ENCODE data around the gene STARD5.

Gene STARD5

DNA sequence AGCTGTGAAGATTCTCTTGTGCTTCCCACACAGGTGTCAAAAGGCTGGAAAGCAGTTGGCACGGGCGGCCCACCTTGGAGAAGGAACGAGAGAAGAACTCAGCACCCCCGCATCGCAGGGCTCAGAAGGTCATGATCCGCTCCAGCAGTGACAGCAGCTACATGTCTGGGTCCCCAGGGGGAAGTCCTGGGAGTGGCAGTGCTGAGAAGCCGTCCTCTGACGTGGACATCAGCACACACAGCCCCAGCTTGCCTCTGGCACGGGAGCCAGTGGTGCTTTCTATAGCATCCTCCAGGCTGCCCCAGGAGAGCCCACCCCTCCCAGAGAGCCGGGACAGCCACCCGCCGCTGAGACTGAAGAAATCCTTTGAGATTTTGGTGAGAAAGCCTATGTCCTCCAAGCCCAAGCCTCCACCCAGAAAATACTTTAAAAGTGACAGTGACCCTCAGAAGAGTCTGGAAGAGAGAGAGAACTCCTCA, 31.4 kb downstream of the STARD5 start:
- DNase-seq (ENCODE audit: low read depth in 2 of 2) = no peak

GRCh38 chr15:81291916-81292522, 31.9 kb downstream of the STARD5 start:
- no peak for DNase-seq (ENCODE audit: low read depth in 2 of 2)

DNA sequence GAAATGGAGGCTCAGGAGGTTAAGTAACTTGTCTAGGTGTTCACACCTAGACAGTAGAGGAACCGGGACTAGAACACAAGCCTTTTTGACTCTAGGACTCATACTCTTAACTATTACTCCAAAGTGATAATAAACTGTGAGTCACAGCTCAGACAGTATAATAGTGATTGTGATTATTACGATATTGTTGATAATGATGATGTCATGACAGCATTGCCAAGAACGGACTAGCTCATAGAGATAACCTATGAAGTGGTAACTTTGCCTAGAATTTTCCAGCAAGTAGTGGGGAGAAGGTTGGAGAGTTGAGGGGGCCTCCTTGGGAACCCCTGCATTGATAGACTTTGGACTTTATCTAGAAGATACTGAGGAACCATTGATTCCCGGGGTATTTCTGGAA, 34.0 kb downstream of the STARD5 start:
- no peak for DNase-seq (ENCODE audit: low read depth in 2 of 2)

GRCh38 chr15:81288616-81289015, 35.3 kb downstream of the STARD5 start:
- no peak for DNase-seq (ENCODE audit: low read depth in 2 of 2)

DNA sequence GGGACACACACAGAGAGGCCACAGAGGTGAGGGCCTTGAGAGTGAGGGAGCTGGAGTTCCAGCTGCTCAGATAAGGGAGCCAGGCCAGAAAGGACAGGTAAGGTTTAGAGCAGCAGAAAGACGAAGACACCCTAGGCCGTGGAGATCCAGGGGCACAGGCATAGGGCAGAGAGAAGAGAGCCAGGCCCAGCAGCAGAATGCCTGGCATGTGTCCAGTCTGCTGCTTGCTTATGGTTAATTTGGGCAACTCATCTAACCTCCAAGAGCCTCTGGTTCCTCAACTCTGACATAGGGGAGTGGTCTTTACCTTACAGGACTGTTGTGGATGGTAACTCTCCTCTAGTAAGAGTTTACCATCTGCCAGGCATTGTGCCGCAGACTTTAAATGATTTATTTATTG, 35.9 kb downstream of the STARD5 start:
- no peak for DNase-seq (ENCODE audit: low read depth in 2 of 2)

DNA sequence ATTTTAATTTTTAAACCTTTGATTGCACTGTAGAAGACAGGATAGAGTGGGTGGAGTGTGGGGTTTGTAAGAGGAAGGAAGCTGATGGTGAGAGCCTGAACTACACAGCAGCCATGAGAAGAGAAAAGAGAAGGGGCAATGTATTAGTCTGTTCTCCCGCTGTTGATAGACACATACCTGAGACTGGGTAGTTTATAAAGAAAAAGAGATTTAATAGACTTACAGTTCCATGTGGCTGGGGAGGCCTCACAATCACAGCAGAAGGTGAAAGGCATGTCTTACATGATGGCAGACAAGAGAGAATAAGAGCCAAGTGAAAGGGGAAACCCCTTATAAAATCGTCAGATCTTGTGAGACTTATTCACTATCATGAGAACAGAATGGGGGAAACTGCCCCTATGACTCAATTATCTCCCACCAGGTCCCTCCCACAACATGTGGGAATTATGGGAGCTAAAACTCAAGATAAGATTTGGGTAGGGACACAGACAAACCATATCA, 37.3 kb downstream of the STARD5 start:
- no peak for DNase-seq (ENCODE audit: low read depth in 2 of 2)

- DNase-seq (ENCODE audit: low read depth in 2 of 2) = no peak
Measured at GRCh38 chr15:81285461-81285860, 38.5 kb downstream of the STARD5 start.

- no peak for DNase-seq (ENCODE audit: low read depth in 2 of 2)
Measured at GRCh38 chr15:81284256-81285031, 39.5 kb downstream of the STARD5 start.

DNA sequence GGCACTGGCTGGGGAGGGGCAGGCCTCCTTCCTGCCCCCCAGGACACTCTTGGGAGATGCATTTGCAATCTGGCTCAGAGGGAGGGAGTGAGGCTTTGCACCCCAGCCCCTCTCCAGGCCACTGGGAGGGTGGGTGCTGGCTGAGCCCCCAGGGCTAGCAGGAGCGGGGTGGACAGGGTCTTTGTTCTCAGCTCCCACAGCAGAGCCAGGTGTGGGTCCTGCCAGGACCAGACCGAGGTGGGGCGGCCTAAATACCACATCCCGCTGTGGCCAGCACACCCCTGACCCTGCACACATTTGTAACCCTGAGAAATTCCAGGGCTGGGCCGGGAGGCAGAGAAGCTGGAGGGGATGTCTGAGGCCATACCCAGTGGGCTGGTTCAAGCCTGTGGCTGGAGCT, 41.0 kb downstream of the STARD5 start:
- no peak for DNase-seq (ENCODE audit: low read depth in 2 of 2)

GRCh38 chr15:81282606-81282895, 41.4 kb downstream of the STARD5 start:
- DNase-seq (ENCODE audit: low read depth in 2 of 2) = no peak

DNA sequence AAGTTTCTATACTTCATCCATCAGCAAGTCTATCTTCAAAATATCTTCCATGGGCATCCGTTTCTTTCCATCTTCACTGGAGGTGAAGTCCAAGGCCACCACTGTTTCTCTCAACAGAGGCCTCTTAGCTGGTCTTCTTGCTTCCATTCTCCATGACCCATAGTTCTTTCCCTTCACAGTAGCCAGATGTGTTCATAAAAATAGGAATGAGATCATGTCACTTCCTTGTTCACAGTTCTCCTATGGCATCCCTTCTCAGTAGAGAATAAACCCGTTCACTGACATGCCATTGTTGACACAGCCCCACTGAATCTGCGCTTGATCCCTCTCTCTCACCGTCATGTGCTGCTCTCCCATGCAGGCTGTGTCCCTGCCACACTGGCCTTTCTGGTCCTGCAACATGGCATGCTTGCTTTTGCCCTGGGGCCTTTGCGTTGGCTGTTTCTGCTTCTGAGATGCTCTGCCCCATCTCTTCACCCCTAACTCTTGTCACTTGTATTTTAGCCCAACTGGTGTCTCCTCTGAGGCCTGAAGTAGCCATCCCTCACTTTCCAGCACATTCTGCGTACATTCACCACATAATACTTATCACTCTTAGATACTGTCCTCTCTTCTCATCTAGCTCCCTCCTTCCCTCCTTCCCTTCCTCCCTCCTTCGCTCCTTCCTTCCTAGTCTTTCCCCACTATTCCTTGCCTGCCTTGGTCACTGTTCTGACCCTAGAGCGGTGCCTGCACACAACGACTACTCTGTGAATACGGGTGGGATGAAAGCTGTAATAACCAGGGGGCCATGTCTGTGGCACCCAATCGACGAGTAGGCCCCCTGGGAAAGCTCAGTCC, 42.0 kb downstream of the STARD5 start:
- no peak for DNase-seq (ENCODE audit: low read depth in 2 of 2)

GRCh38 chr15:81281456-81281735, 42.5 kb downstream of the STARD5 start:
- no peak for DNase-seq (ENCODE audit: low read depth in 2 of 2)

GRCh38 chr15:81280696-81281455, 43.1 kb downstream of the STARD5 start:
- no peak for DNase-seq (ENCODE audit: low read depth in 2 of 2)

DNA sequence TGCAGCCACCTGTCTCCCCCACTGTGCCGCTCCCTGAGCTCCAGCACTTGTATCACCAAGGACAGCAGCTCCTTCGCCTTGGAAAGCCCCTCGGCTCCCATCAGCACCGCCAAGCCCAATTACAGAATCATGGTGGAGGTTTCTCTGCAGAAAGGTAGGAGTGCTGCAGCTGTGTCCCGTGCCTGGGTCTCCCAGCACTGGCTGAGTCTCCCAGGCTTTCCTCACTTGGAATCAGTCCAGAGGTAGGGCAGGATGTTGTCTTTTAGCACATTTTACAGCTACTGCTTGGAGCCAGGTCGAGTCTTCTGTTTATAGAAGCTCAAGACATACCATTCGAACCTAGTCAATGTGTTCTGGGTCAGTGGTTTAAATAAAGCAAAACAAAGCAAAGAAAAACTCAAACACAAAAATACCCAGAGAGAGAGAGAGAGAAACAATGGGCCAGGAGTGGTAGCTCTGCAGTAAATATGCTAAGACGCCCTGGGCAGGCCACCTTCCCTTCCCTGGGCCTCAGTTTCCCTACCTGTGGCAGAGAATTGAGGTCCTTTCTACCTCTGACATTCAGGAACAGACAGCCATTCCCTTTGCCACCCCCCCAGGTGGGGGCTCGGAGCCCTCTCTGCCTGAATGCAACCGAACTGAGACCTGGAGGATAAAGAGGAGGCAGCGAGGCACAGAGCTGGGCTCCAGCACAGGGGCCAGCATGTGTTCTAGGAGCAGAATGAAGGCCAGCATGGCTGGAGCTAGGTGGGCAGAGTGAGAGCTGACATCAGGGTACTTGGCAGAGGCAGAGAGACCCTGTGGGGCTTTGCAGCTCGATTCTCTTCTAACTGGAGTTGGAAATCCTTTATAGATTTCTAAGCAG, 44.1 kb downstream of the STARD5 start:
- DNase-seq (ENCODE audit: low read depth in 2 of 2) = no peak

GRCh38 chr15:81278306-81279029, 45.5 kb downstream of the STARD5 start:
- DNase-seq (ENCODE audit: low read depth in 2 of 2) = no peak

DNA sequence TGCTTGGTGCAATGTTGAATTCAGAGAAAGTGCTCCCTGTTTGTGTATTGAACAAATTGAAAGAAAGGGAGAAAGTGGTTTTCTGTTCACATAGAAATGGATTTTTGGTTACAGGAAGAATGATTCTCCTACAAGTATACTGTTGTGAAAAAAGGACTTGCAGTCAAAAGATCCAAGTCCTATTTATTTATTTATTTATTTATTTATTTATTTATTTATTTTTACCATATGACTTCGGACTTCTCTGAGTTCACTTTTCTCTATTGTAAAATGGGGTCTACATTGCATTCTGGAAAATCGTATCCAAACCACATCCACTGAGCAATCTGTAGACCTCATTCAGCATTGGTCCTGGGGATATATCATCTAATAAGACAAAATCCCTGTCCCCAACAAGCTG, 46.1 kb downstream of the STARD5 start:
- DNase-seq (ENCODE audit: low read depth in 2 of 2) = no peak

- no peak for DNase-seq (ENCODE audit: low read depth in 2 of 2)
Measured at GRCh38 chr15:81276967-81277366, 47.0 kb downstream of the STARD5 start.

DNA sequence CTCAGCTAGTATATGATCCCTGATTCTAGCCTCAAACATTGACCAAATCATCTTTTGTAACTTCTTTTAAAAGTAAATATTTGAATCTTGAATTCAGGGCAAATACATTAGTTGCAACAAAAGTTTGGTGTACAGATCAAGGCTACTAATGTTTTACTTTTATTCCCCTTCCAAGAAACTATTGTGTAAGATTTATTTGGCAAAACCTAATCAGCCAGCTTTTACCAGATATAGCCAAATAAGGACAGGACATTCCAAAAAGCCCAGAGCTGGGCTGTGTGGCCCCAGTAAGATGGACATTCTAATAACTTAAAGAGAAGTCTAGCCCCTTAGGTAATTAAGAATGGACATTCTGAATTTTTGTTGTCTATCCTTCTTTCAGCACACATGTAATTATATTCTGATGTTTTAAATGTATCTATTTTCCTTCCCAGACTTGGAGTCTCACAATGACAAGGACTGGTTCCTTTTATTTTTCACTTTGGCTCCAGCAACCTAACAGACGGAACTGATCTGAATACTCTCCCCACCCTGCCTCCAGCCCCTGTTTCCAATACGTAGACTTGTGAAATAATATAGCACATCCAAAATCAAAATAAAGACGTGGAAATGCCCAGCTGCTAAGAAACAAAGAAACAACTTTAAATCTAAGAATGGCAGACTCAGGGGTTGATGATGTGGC, 48.1 kb downstream of the STARD5 start:
- no peak for DNase-seq (ENCODE audit: low read depth in 2 of 2)

DNA sequence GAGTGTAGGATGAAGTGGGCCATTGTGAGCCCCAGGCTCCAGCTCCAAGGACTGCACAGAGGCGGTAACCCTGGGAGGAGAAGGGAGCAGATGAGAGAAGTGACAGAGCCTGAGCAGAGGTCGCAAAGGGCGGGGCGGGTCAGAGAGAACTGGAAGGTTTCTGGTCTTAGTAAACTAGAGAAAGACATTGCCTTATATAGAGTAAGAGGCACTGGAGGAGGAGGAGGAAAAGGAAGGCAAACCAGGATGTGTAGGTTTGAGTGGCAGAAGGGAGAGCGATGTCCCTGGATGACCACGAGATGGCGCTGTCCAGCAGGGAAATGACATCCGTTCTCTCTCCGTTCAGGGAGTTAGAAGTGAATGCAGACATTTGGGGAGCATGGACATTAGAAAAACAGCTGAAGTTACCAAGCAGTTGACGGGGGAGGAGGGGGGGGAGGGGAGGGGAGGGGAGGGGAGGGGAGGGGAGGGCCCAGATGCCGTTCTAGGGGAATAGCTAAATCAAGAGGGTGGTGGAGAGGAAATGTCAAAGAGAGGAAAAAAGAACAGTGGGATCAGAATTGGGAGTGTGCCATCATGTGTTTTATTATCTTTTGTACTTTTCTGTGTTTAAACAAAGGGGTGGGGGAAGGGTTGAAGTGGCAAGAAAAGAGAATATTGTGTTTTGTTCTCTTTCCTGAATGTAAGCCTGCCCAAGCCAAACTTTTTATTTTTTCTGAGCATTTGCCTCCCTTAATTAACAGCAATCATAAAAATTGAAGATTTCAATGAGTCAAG, 48.8 kb downstream of the STARD5 start:
- DNase-seq (ENCODE audit: low read depth in 2 of 2) = peak; percentile 68 to 71

Measured in stimulated activated CD8-positive, alpha-beta memory T cell treated with anti-CD3 and anti-CD28 coated beads, Interleukin-2, amount 100 ng/mL, for 1 hour (primary cell).